Bone marrow (tissue), 2 donors: ENCODE results near the gene SLC11A2.
A peak's percentile ranks its signal among the peaks of the same experiment; 100 is the strongest.
"Not testable (repeated sequence)": the region's sequence is repeated elsewhere in the genome, so short reads cannot be mapped to it uniquely, and the experiment has no call there.

ENCODE experiments used
- DNase-seq, 2 donors: peaks; one replicate each; lab custom pipeline; 2025; lab: John Stamatoyannopoulos, UW

Gene SLC11A2

DNA sequence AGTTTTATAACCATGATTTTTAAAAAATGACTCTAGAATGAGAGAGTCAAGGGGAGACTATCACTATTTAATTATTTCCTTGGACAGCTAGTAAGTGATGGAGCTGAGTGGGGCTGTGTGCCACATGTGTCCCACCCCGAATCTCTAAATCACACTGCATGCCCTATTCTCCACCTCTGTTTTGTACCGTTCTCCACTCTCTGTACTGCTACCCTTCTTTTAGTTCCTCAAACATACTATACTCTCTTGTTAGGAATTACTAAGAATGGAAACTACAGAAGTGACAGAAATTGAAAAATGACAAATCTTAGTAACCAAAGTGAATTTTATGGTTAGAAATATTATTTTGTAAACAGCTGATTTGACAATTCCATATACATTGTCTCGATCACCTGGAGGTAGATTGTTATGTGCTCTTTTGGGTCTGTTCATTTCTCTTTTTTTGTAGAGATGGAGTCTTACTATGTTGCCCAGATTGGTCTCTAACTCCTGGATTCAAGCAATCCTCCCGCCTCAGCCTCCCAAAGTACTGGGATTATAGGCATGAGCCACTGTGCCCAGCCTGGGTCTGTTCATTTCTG, 35.9 kb downstream of the SLC11A2 start:
- DNase-seq = no peak

GRCh38 chr12:50988871-50989270, 37.3 kb downstream of the SLC11A2 start:
- DNase-seq = no peak

GRCh38 chr12:50988051-50988450, 38.1 kb downstream of the SLC11A2 start:
- DNase-seq = no peak

GRCh38 chr12:50986966-50987737, 39.0 kb downstream of the SLC11A2 start:
- peak in 1 of 2 donors; percentile 35 for DNase-seq

DNA sequence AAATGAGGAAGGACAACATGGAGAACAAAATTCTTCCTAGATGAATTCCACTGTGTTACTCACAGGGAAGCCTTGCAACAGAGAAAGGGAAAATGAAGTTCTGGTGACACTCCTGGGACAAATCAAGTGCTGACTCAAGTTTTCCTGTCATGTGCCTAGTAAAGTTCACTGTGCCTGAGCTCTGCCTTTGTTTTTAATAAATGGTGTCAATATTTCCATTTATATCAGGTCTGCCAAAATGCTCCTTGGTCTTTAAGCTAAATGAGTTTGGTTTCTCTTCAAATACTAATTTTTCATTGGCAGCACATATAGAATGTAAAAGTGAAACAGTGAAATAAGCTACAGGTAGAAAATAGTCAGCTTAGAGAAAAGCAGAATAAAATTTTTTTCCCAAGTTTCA, 40.9 kb downstream of the SLC11A2 start:
- no peak for DNase-seq

DNA sequence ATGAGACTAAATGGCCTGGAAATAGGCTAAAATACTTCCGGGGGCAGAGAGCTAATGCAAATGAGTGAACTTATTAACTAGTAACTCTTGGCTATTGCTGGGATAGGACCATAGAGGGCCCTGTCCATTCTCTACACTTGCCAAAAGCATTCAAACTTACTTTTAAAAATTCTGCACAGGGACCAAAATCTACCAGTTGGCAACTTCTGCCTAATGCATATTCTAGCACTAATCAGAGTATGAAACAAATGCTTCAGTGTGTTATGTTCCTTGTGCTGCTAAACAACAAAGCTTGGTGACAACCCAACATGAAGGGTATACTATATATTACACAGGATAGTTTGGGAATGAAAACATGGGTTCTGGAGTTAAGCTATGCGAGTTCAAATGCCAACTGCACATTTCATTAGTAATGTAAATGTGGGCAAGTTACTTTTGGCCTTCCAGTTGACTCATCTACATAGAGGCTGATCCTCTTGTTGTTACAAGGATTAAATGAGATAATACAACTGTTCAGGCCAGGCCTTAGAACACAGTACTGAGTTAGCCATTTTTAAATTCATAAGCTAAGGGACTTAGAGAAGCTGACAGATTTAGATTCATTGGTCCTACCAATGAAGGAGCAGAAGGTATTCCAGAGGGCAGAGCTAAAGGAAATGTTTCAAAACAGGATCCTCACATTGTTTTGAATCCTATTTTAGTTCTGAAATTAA, 41.4 kb downstream of the SLC11A2 start:
- no peak for DNase-seq

DNA sequence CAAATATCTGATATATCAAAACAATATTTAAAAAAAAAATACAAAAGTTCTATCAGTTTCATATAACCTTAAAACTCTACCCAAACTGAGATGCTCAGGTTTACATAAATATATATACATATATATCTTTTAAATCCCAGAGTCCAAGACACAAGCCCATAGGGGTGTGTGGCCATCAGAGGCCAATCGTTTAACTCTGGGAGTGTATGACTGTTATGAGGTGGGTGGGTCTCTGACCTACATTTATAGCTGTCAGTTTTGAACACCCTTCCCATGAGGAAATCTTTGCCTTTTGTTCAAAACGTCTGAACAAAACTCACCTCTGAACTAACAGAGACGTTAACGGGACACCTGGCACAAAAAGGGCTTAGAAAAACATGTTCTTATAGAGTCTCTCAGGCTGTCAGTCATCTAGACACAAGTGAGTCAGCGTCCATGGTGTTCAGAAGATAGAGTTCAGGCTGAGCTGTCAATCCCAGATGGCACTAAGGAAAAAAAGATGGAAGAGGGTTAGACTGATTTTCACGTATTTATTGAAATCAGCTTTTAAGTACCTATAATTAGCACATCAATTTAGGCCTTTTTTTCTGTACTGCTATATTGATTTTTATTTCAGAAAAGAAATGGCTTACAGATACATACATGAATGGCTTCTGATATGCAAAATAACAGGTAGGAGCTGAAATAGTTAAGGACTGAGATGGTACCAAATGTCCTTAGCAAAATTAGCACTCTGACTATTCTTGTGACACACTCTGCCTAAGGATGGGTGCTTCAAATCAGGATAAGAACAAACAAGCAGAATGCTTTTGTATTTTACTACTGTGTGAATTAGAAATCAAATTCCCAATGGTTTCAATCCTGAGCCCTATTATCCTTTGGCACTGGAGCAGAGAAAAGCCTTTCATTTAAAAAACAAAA, 44.6 kb downstream of the SLC11A2 start:
- DNase-seq = no peak

DNA sequence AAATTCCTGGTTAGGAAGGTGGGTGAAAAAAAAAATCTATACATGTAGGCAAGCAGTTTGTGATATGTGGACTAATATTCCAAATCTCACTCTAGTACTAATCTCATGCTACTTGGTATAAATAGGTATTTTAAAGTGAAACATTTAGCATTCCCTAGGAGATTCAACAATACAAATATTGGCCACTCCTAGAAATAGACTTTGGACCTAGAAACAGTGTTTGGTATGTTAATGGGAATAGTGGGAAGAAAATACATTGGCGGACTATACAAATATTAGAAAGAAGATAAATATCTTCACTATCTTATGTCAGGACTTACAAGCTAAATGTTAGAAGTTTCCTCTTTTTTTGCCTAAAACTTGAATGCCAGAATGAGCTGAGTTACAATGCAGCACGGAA, 45.6 kb downstream of the SLC11A2 start:
- no peak for DNase-seq

GRCh38 chr12:50979369-50980052, 46.7 kb downstream of the SLC11A2 start:
- no peak for DNase-seq

DNA sequence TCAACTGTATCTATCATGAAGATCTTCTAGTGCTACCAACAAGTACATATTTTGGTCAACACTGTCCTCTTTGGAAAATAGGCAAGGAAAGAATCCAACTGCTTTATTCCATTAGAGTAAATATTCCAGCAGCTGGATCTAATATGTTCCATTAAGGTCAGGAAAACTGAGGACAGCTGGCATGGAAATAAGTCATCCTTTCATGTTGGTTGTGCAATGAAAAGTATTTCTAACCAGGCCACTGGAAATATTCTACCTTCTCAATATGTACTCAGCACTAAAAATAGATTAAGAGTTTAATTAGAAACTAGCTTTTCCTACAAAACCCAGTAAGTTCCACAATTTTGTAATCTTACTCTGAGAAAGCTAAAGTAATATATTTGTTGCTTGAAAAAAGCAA, 54.2 kb downstream of the SLC11A2 start:
- DNase-seq = no peak

GRCh38 chr12:50964432-50964831, 61.8 kb downstream of the SLC11A2 start:
- no peak for DNase-seq

DNA sequence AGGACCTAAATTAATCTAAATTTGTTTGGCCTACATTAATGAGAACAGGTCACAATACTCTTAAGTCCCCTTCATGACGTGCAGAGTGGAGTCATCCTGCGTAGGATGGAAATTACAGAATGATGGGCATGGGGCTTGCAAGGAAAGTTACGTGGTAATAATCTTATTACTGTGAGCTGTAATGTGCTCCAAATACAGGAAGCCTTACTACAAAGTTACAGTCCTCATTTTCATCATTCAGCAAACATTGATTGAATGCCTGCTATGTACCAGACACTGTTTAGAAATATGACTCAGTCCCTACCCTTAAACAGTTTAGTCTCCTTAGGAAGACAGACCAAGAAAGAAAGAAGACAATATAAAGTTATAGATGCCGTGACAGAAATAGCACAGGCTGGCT, 64.5 kb downstream of the SLC11A2 start:
- no peak for DNase-seq

DNA sequence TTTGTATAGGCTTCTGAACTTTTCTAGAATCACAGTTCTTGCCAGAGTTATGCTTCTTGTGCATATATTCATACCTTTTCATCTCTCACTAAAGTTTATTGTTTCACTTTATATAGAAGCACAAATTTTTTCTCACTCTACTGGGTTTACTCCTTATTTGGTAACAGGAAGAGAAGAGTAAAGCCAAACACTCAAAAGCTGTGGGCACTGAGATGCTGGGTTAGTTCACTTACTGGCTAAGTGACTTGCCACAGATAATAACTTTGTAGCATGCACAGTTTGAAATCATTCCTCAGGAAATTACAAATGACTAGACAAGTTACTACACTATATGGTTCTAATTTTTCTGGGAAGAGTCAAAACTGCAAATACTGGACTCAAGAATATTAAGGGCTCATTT, 66.1 kb downstream of the SLC11A2 start:
- DNase-seq = no peak

DNA sequence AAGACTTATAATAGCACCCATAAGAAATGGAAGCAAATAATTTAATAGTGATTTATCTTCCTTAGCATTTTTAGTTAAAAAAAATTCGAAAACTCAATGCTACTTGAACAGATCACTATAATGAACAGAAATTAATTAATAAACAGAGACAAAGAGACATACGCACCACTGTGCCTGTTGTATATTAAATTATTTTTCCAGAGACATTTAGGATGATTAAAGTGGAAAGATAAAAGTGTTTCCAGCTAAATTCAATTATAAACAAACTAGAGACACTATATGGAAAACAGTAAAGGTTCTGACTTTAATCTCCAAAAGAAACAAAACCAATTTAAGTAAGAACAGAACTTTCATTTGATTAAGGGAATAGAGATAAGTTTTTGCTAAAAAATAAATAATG, 70.5 kb downstream of the SLC11A2 start:
- DNase-seq = no peak

- DNase-seq = no peak
Observed at GRCh38 chr12:50955288-50955687, 70.9 kb downstream of the SLC11A2 start.

GRCh38 chr12:50954789-50955188, 71.4 kb downstream of the SLC11A2 start:
- not testable (repeated sequence) for DNase-seq

- DNase-seq = no peak
Observed at GRCh38 chr12:50953047-50953446, 73.1 kb downstream of the SLC11A2 start.

DNA sequence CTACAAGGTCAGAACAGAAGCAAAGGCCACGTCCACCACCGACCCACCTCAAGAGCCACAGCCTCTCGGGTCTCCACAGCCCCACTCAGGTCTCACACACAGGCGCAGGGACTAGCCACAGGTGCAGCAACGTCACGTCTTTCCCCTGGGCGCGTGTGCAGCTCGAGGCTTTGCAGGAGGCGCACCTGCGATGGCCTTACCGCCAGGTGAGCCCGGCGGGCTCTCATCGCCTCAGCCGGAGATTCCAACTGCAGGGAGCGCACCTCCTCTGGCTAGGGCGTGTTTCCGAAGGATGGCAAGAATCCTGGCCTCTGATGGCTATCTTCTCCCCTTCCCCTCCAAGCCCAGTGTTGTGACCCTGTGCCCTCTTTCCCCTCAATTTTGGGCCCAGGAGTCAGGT, 73.7 kb downstream of the SLC11A2 start, which contains the start of gene HIGD1C:
Gene HIGD1C (plus strand): TSS at position 35 of the 400 bp plus-strand sequence. CDS start 1,455 bp downstream, outside the sequence.
- no peak for DNase-seq

- no peak for DNase-seq
Observed at GRCh38 chr12:50951112-50951511, 75.1 kb downstream of the SLC11A2 start.

DNA sequence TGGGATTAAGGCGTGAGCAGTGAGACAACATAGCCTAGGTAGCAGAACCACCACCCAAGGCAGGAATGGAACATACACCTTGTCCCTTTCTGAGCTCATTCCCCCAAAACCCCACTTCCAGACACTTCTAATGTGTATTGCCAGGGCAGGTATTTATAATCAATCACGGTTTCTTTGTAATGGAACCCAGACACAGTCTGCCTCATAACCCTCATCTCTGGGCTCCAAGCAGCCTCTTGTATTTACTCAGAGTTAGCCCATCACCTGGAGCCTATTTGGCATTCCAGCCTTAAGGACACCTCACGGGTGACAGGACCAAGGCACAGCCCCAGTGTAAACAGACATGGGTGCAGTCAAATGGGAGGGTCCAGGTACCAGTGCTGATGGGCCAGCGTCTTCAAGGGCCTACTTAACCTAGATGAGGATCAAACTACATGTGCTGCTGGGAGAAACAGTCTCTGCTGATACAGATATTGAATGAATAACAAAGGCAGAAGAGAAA, 76.3 kb downstream of the SLC11A2 start:
- DNase-seq = no peak

DNA sequence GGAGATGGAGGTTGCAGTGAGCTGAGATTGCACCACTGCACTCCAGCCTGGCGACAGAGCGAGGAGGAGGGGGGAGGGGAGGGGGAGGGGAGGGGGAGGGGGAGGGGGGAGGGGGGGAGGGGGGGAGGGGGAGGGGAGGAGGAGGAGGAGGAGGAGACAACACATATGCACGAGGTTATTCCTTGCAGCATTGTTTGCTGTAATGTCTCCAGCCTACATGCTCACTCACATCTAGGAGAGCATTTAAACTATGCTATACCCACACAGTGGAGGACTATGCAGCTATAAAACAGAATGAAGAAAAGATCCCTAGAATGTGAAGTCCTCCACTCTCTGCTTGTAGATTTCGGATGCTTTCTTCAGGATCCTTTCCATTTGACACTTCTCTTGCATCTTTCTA, 77.4 kb downstream of the SLC11A2 start:
- no peak for DNase-seq
